Measurements from ENCODE around the gene TAS1R1.

The TAS1R1 gene

GRCh38 chr1:6627841-6628545 lies 72.9 kb downstream of the TAS1R1 start:
- DNase-seq (ENCODE audit: low read depth in 3 of 3, low spot score in 1 of 3): no peak

- DNase-seq (ENCODE audit: low read depth in 3 of 3, low spot score in 1 of 3): no peak
Measured at GRCh38 chr1:6628971-6629479, 73.9 kb downstream of the TAS1R1 start.
